Stomach smooth muscle (tissue), 2 donors: ENCODE measurements around the gene UHRF2.
"Not testable (repeated sequence)": the region's sequence is repeated elsewhere in the genome, so short reads cannot be mapped to it uniquely, and the experiment has no call there.

Source experiments
- H3K27ac ChIP-seq: one replicate; pipeline ENCODE4 v1.7.0; 2013; ENCODE audit warnings: mild to moderate bottlenecking, low read length, inconsistent platforms
- H3K27me3 ChIP-seq, 2 donors: one replicate each; pipeline ENCODE4 v1.7.0; 2013; ENCODE audit warnings: low read length in 2 of 2; ENCODE audit not compliant: insufficient read depth in 2 of 2, control insufficient read depth in 1 of 2
- H3K36me3 ChIP-seq, 2 donors: one replicate each; pipeline ENCODE4 v1.7.0; 2013; ENCODE audit warnings: low read length in 2 of 2; ENCODE audit not compliant: control insufficient read depth in 2 of 2, insufficient read depth in 2 of 2
- H3K4me1 ChIP-seq: one replicate; pipeline ENCODE4 v1.7.0; 2013; ENCODE audit warnings: low read length; ENCODE audit not compliant: control insufficient read depth, insufficient read depth
- H3K4me3 ChIP-seq, 2 donors: one replicate each; pipeline ENCODE4 v1.7.0; 2013; ENCODE audit warnings: low read length in 2 of 2
- H3K9ac ChIP-seq, 2 donors: one replicate each; pipeline ENCODE4 v1.7.0; 2013; ENCODE audit warnings: low read length in 2 of 2, mild to moderate bottlenecking in 1 of 2
- H3K9me3 ChIP-seq, 2 donors: one replicate each; pipeline ENCODE4 v1.7.0; 2013; ENCODE audit warnings: low read length in 2 of 2; ENCODE audit not compliant: control insufficient read depth in 2 of 2
- donor health status: healthy.
- donor health status: Pancreatic carcinoma.

UHRF2 gene

DNA sequence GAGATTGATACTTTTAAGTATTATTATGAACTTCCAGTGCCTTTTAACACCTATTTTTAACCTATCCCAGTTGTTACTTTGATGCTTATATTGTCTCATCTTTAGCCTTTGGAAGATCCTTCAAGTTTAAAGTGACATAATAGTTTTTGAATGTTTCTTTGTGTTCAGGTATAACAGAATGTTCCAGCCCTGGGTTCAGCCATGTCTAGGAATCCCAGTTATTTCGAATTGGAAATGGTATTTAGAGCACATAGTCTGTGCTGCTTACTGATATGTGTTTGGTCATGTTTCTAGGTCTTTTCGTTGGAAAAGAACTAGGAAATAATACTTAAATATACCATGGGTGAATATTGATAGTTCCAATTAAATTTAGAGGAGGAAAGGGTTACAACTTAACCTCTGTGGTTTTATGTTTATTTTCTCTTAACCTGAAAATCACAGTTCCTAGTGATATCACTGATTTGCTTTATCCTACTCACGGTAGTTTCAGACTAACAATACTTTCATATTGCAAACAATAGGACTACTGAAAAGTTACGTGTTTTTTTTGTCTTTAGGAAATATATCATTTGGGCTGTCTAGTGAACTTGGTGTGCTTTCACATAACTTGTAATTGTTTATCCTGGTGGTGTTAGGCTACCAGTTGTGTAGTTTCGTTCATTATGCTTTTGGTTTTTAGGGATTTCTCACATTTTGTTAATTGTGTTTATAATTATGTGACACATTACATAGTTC, 37.8 kb downstream of the UHRF2 start:
- H3K9me3 ChIP-seq: no peaks in the 10 kb centered on the region
- no peak overlapping the region for H3K27ac ChIP-seq
- no peaks in the 10 kb centered on the region for H3K36me3 ChIP-seq
- H3K9ac ChIP-seq: no peak overlapping the region
- peaks cover 9% of the 10 kb centered on the region for H3K4me1 ChIP-seq
- no peak overlapping the region for H3K4me3 ChIP-seq
- no peaks in the 10 kb centered on the region for H3K27me3 ChIP-seq

DNA sequence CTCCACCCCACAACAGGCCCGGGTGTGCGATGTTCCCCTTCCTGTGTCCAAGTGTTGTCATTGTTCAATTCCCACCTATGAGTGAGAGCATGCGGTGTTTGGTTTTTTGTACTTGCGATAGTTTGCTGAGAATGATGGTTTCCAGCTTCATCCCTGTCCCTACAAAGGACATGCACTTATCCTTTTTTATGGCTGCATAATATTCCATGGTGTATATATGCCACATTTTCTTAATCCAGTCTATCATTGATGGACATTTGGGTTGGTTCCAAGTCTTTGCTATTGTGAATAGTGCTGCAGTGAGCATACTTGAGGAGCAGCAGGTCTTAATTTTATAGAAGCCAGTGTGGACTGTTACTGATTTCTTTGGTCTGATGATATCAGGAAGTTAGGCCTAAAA, 42.3 kb downstream of the UHRF2 start:
- not testable (repeated sequence) for H3K4me1 ChIP-seq, H3K9me3 ChIP-seq, H3K27me3 ChIP-seq, H3K36me3 ChIP-seq, H3K27ac ChIP-seq, H3K4me3 ChIP-seq, H3K9ac ChIP-seq

GRCh38 chr9:6458704-6459103, 45.7 kb downstream of the UHRF2 start:
- not testable (repeated sequence) for H3K9me3 ChIP-seq, H3K9ac ChIP-seq, H3K27me3 ChIP-seq, H3K36me3 ChIP-seq, H3K27ac ChIP-seq, H3K4me3 ChIP-seq, H3K4me1 ChIP-seq

GRCh38 chr9:6459718-6460117, 46.7 kb downstream of the UHRF2 start:
- Histone ChIP-seq H3K27ac (no peak overlapping the region), H3K4me3 (no peak overlapping the region), H3K27me3 (no peaks in the 10 kb centered on the region), H3K36me3 (no peaks in the 10 kb centered on the region), H3K9me3 (peaks cover 0 to 4% of the 10 kb centered on the region in 2 donors), H3K9ac (no peak overlapping the region), H3K4me1 (no peaks in the 10 kb centered on the region)

- H3K27ac ChIP-seq: no peak overlapping the region
These were observed 47.3 kb downstream of the UHRF2 start for GRCh38 chr9:6460189-6460768.

DNA sequence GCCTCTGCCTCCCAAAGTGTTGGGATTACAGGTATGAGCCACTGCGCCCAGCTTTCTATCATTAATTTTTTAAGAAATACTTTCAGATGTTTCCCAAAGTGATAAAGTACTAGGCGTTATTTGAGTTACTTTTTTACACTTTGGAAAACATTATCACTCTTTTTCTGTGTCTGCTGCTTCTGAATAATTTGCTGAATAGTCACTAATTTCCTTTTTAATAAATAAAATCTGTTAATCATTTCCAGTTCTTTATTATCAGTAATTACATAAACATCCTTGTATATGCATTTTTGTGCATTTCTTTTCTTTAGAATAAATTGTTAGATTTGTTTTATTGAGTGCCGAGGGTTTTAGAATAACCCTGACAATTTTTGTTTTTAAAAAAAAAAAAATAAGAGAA, 48.6 kb downstream of the UHRF2 start:
- H3K27me3 ChIP-seq: no peaks in the 10 kb centered on the region
- peaks cover 0 to 4% of the 10 kb centered on the region in 2 donors for H3K9me3 ChIP-seq
- H3K4me1 ChIP-seq: no peaks in the 10 kb centered on the region
- H3K9ac ChIP-seq: no peak overlapping the region
- no peak overlapping the region for H3K4me3 ChIP-seq
- no peak overlapping the region for H3K27ac ChIP-seq
- no peaks in the 10 kb centered on the region for H3K36me3 ChIP-seq

More at GRCh38 chr9:6460189-6460768, 47.3 kb downstream of the UHRF2 start:
- H3K9ac ChIP-seq: no peak overlapping the region
- peaks cover 0 to 4% of the 10 kb centered on the region in 2 donors for H3K9me3 ChIP-seq
- no peaks in the 10 kb centered on the region for H3K4me1 ChIP-seq
- no peaks in the 10 kb centered on the region for H3K36me3 ChIP-seq
- no peak overlapping the region for H3K4me3 ChIP-seq
- H3K27me3 ChIP-seq: no peaks in the 10 kb centered on the region

DNA sequence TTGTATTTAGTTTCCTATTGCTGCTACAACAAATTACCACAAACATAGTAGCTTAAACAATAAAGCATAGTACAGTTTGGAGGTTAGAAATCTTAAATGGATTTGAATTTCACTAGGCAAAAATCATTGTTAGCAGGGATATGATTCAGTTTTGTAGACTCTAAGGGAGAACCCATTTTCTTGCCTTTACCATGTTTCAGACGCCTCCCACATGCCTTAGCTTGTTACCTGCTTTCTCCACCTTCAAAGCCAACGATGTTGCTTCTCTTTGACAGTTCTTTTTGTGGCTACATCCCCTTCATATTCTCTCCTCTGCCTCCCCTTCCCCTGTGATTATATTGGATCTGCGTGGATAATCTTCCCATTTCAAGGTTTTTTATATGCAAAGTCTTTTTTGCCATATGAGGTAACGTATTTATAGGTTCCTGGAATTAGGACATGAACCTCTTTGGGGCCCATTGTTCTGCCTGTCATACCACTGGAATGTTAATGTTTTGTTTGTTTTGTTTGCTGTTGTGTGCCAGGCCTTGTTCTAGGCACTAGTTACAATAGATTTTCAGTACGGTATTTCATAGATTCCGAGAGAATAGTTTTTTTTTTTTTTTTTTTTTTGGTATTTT, 54.1 kb downstream of the UHRF2 start:
- no peaks in the 10 kb centered on the region for H3K27me3 ChIP-seq
- no peaks in the 10 kb centered on the region for H3K4me1 ChIP-seq
- H3K4me3 ChIP-seq: no peak overlapping the region
- H3K9ac ChIP-seq: no peak overlapping the region
- H3K27ac ChIP-seq: no peak overlapping the region
- no peaks in the 10 kb centered on the region for H3K36me3 ChIP-seq
- H3K9me3 ChIP-seq: no peaks in the 10 kb centered on the region

GRCh38 chr9:6471231-6471850, 58.3 kb downstream of the UHRF2 start:
- Histone ChIP-seq H3K36me3 (no peaks in the 10 kb centered on the region), H3K9me3 (no peaks in the 10 kb centered on the region), H3K27me3 (no peaks in the 10 kb centered on the region), H3K9ac (no peak overlapping the region), H3K27ac (no peak overlapping the region), H3K4me3 (no peak overlapping the region), H3K4me1 (no peaks in the 10 kb centered on the region)

GRCh38 chr9:6473151-6473550, 60.2 kb downstream of the UHRF2 start:
- H3K36me3 ChIP-seq: peaks cover 3 to 8% of the 10 kb centered on the region in 2 donors
- no peak overlapping the region for H3K4me3 ChIP-seq
- no peaks in the 10 kb centered on the region for H3K9me3 ChIP-seq

GRCh38 chr9:6479959-6480358, 67.0 kb downstream of the UHRF2 start:
- Histone ChIP-seq H3K4me1 (no peaks in the 10 kb centered on the region), H3K9ac (no peak overlapping the region), H3K4me3 (no peak overlapping the region), H3K9me3 (no peaks in the 10 kb centered on the region), H3K27ac (no peak overlapping the region), H3K36me3 (peaks cover 3 to 19% of the 10 kb centered on the region in 2 donors), H3K27me3 (no peaks in the 10 kb centered on the region)

More at GRCh38 chr9:6473151-6473550, 60.2 kb downstream of the UHRF2 start:
- Histone ChIP-seq H3K27ac (no peak overlapping the region), H3K9ac (no peak overlapping the region), H3K4me1 (no peaks in the 10 kb centered on the region), H3K27me3 (no peaks in the 10 kb centered on the region)
